Activated effector memory CD4-positive, alpha-beta T cell treated with anti-CD3 and anti-CD28 coated beads, Interleukin-2, amount 50 U/mL, for 16 hours (primary cell): ENCODE results near the gene IL26.
A peak's percentile ranks its signal among the peaks of the same experiment; 100 is the strongest.

Experiments used
- DNase-seq: peaks from one replicate; pipeline ENCODE4 v3.0.0-alpha.2; 2020

The IL26 gene, protein sequence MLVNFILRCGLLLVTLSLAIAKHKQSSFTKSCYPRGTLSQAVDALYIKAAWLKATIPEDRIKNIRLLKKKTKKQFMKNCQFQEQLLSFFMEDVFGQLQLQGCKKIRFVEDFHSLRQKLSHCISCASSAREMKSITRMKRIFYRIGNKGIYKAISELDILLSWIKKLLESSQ

DNA sequence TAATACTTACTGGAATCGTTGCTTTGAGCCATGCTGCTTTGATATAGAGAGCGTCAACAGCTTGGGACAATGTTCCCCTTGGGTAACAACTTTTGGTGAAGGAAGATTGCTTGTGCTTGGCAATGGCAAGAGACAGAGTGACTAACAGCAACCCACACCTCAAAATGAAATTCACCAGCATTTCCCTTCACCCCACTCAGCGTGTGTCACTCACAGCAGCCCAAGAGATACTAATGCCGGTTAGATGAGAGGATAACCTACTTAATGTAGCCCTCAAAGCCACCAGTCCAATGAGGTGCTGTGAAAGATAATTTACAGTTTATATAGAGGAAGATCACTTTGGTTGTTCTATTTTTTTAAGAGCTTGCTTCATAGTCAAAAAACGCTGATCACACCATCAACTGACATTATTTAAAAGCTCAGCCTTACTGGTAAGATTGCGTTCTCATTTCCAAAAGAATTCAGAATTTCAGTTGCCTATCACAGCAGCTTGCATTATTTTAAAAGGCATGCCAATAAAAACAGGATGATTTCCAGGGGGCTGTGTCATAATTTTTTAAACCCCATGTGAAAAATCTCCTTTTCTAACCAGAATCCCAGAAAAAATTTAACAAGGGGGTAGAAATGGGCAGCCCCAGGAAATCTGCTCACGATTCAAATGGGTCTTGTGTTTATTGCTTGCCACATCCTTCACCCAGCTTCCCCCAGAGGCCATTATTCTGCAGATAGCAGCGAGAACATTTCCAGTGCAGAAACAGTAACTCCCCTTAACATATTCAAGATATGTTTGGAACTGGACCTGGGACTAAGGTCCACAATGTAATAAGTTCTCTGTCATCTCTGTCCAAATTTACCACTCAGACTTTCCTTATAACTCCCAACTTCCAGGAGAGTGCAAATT lies at the start of gene IL26:
IL26 (minus strand) TSS at position 235 of the 901 bp plus-strand sequence; CDS start at position 181, 54 bp downstream.
- DNase-seq: peak; percentile 65

DNA sequence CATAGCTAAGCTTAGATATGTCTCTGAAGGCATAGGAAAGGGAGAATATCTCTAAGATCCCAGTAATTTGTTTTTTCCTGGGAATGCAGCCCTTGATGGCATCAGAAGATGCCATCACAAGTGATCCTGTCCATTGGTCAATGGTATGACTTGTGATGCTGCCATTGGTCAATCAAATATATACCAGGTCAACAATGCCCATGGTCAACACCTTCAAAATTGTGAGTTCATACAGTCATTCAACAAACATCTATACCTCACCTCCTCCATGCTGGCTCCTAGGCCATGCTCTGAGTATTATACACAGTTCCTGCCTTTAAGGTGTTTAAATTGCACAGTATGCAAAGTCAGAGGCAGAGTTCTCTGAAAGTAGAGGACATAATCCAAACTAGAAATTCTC lies 47.1 kb upstream of the IL26 start:
- DNase-seq: no peak

DNA sequence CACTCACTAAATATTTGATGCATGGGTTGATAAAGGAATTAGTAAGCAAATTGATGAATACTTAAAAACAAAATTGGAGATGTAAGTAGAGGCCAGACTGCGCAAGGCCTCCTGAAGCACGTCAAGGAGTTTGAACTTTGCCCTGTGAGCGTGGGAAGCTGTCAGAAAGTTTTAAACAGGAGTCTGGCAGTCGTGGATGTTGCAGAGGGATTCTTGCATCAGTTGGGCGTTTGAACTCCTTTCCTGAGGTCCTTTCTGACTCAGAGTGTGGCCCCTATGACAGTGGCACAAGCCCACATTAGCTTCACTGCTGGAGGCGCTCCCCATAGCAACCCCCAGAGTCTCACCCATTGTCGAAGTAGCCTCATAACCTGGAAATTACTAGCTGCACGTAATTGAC lies 45.7 kb upstream of the IL26 start:
- DNase-seq: no peak

DNA sequence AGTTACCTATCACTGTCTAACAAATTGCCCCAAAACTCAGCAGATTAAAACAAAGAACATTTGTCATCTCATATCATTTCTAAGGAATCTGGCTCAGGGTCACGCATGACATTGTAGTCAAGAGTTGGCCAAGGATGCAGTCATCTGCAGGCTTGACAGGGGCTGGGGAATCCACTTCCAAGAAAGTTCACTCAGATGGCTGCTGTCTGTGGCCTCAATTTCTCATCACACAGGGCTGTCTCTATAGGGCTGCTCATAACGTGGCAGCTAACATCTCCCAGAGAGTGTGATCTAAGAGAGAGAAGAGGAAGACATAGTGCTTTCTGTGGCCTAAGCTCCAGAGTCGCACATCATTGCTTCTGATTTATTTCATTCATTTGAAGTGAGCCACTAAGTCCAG lies 44.7 kb upstream of the IL26 start:
- no peak for DNase-seq

DNA sequence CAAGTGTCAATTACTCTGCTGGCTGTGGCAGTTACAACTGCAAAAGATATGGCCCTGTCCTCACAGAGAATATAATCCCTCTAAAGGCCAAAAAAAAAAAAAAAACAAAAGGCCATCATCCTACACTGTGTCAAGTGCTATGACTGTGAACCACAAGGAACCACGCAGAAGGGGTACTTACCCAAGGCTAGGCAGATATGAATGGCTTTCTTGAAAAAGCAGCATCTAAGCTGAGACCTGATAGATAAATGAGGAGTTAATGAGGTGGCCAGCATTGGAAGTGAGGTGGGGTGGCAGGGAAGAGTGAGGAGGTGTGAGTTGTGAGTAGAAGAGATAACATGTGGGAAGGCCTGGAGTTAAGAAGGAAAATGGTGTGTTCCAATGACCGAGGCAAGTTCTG lies 44.2 kb upstream of the IL26 start:
- DNase-seq: no peak

DNA sequence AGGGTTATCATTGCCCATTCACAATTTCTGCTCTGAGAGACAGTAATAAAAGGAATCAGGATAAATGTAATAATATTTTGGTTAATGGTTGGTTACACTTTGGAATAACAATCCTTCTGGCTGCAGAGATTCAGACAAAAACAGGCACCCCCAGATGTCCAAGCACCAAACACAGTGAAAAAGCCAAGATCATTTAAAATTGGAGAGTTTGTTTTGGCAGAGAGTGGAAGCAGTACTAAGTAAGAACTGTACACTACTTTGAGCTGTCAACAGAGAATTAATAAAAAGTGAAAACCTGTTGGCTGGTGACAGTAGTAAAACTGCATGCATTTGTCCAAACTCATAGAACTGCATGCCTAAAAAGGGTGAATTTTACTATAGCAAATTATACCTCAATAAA lies 43.4 kb upstream of the IL26 start:
- no peak for DNase-seq

DNA sequence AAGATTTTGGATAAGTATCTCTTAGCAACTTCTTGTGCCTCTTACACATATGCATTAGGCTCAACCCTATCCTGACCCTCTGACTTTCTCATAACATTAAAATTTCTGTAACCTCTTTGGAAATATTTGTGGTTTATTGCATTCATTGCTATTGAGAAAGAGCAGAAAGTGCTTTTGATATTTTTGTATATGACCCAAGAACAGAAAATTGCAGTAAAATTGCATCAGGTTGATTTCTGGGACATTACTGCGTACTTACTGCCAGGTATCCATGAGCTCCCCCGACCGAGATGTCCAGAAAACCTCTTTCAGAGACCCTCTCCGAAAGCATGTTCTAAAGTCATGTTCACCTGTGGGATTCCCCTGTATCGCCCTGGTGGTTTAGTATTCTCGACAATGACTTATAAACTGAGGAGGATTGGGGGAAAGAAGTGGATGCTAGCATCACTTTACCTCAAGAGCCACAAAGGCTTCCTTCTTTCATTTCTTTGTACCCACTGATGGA lies 42.3 kb upstream of the IL26 start:
- DNase-seq: no peak

DNA sequence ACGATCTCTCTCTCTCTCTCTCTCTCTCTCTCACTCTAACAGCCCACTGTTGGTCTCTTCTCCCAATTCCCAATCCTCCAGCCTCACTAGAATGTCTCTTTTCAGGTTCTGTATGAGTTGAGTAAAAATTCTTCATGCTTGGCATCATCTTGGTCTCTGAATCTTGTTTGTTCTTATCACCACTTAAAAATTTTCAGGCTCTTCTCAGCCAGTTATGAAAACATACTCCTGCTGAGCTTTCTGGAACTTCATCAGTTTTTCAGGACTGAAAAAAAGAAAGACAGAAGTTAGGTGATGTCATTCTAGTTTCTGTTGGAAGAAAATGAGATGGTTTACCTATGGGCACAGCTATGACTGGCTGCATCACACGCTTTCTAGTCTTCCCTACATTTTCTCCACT lies 39.2 kb upstream of the IL26 start:
- DNase-seq: no peak

DNA sequence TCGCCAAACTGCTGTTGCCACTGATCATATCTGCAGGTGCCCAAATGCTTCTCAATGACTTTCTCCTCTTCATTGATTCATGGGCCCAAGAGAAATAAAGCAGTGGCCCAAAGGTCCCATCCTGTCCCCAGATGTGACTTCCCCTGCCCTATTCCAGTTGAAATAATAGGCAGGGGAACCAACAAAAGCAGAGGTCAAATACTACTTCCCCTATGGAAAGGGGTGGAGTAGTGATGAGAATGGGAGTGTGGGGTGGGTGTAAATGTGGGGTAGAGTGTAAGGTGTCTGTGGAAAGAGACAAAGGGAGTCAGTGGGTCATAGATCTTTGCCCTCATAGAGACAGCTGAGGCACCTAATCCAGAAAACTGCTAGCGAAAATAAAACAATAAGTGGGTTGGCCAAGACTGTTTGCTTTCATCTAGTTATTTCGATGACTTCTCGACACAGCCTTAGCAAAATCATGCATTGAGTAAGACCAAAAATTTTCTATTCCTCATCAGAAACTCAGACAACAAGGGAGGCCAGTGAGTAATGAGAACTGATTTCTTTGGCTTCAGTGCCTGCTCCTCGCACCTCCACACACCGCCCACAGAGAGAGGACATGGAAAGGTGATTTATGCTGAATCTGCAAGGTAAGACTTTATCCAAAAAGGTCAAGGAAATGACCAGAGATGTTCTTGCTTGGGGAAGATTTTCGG lies 38.7 kb upstream of the IL26 start:
- no peak for DNase-seq

DNA sequence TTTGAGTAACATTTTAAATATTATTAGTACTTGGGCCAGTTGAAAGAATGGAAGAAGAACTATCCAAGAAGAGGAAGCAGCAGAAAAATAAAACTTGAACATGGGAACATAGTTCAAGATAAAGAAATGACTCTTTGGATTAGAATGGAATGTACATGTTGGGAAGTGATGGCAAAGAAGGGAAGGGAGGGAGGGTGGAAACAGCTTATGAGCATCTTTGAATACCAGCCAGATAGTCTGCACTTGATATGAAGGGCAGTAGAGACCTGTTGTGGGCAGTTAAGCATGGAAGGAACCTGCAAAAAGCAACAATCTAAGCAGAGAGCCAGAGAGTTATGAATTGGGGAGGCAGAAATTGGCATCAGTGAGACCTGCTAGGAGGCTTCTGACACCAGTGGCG lies 37.8 kb upstream of the IL26 start:
- no peak for DNase-seq

DNA sequence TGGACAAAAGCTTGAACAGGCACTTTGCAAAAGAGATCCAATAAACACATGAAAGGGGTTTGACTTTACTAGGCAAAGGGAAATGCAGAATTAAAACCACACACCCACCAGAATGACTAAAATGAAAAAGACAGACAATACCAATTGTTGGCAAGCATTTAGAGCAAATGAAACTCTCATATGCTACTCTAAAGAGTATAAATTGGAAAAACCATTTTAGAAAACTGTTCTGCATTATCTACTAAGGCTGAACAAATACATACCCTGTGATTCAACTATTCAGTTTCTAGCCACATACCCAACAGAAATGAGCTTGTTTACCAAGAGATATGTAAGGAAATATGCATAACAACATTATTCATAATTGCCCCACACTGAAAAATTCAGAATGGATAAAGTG lies 36.3 kb upstream of the IL26 start:
- DNase-seq: no peak

DNA sequence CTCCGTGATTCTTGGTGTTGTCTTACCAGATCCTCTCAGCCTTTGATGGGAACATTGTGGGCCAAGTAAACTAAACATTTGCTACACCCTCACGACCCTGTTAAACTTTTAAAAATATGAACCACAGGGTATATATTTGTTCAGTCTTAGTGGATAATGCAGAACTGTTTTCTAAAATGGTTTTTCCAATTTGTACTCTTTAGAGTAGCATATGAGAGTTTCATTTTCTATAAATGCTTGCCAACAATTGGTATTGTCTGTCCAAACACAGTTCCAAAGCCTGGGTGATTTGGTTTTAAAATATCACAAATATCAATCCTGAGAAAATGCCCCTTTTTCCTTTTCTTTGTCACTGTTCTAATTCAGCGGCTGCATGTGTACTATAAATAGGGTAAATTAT lies 34.5 kb upstream of the IL26 start:
- DNase-seq: no peak

DNA sequence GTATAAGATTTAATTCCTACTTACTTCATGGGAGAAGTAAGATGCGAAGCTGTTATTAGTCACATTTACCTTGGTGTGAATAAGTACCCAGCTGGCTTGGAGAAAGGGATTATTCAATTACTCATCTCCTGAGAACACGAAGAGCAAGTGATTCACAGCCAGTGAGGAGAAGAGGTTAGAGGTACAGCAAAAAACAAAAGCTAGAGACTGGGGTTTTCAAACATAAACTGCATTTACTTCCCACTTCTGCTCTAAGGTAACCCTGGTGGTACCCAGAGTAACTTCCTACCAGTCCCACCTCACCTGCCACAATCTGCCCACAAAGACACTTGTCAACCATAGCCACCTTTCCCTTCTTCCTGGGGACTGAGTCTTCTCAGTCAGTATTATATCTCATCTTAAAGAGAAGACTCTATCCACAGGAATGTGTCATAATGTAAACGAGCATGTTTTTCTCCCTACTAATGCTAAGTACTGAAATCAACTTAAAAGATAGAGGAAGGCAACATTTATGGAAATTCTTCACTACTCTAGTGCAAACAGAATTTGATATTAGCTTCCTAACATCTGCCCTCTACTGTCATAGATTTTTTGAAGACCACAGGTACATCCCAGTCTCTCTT lies 33.8 kb upstream of the IL26 start:
- no peak for DNase-seq

DNA sequence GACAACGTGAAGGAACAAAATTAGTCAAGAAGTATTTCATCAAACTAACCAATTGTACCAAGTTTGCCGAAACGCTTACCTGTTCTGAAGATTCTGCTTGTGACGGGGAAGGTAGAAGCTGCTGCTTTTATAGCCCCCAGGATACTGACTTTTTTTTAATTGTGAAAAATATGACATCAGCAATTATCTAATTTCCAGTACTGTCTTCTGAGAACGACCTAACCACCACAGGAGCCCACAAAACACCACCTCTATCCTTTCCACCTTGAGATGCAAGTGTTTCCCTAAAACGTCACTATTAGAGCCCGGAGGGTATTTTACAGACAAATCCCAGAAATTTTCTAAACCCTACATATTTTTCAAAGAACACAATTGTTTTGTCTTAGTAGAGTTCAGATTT lies 27.9 kb upstream of the IL26 start, which contains the start of gene IL22:
IL22 (minus strand) TSS at position 101 of the 400 bp plus-strand sequence. CDS start 156 bp downstream, outside the sequence.
- no peak for DNase-seq

DNA sequence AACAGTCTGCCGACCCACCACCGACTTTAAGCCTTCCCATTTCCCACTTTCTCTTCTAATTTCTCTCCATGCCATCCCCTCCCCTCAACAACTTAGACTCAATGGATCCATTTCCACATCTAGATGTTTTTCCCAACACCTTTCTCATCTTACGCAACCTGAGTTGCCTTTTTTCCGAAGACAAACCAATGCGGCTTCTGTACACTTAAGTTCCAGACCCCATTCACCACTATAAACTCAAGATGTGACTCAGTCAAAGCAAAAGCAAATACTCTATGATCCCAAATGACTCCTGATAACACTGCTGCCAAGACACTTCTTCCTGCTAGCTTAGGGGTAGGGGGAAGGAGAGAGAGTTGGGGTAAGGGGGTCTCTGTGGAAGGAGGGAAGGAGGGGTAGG lies 26.5 kb upstream of the IL26 start:
- DNase-seq: no peak

DNA sequence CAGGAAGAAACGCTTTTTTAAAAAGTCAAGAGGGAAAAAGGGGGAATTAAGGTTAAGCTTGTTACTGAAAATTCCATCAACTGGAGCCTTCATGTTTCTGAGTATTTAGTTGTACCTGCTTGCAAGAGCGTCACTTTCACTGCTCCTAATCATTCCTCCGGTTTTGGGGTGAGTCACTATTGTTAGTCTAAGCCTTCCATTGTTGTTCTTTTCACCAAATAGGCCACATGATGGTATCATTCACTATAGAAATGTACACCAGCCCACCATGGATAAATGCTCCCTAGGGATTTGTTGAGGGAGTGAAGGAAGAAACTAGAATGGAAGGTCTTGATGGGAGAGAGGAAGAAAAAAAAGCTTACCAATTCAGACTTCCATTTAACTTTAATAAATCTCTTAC lies 24.8 kb upstream of the IL26 start:
- DNase-seq: no peak

DNA sequence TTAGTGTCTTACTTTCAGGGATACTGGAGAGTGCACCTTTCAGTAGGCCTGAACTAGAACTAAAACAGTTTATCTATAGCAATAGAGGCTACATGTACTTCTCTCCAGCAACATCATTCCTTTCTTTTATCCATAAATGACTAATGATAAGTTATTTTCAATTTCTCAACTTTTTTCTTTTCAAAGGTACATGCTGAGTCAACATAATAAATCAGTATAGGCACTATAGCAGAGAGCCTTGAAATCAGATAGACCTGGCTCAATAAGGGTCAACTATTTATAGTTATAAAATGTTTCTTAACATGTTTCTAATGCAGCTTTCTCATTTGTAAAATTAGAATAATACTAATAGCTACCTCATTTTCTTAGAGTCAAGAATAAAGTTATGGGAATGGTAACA lies 22.2 kb upstream of the IL26 start:
- DNase-seq: no peak

DNA sequence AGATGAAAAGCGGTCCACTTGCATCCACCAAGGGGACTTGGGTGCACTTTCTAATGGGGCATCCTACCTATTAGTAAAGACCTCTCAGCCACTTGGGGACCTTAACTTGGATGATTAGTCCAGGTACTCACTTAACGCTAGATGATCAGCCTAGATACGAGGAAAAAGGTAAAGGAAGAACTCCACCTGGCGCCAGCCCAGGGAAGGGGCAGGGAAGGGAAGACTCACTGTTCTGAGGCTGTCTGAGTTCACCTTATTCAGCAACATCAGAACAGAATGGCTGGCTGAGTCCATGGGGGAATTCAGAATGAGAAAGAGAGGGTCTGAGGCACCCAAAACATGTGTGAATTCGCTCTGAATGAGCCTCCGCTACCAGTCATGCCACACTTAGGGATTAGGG lies 20.7 kb upstream of the IL26 start:
- DNase-seq: no peak

DNA sequence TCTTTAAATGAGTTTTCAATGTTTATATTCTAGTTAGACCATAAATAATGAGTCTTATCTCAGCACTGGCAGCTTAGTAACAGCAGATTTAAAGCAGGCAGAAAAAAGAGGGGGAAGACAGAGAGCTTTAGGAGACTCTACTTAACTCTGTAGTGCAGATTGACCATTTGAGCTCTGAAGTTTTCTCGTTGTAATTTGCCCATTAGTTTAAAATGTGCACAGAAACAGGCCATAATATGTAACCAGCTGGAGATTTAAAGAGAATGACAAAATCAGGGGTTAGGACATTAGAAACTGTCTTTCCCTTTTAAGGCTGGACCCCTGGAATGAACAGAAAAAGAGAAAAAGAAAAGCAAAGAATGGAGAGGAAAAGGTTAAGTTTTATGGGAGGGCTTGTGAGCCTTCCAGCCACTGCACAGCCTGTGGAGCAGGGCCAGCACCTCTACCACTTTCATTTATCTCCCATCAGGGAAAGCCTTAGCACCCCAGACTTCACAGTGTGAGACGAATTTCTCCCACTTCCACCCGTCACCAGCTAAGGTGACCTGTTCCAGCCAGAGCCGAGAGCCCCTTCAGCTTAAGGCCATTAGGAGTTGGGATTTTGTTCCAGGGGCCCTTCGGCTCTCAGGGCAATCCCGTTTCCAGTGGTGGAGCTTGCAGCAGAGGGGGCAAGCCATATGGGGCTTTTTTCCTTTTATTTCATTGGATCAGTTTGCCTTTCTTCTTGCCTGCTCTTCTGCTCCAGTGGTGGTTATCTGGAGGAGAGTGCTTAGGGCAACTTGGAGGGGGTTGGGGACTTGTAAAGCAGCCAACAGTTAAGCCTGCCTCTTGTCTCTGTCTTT lies 19.8 kb upstream of the IL26 start:
- no peak for DNase-seq

DNA sequence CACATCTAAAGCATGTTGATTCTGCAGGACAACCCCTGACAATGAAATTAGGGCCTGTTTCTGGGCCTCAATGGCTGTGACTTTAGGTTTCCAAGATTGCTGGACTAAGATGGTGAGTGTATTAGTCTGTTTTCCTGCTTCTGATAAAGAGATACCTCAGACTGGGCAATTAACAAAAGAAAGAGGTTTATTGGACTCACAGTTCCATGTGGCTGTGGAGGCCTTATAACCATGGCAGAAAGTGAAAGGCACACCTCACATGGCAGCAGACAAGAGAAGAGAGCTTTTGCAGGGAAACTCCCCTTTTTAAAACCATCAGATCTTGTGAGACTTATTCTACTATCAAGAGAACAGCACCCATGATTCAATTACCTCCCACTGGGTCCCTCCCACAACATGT lies 17.2 kb upstream of the IL26 start:
- DNase-seq: no peak

DNA sequence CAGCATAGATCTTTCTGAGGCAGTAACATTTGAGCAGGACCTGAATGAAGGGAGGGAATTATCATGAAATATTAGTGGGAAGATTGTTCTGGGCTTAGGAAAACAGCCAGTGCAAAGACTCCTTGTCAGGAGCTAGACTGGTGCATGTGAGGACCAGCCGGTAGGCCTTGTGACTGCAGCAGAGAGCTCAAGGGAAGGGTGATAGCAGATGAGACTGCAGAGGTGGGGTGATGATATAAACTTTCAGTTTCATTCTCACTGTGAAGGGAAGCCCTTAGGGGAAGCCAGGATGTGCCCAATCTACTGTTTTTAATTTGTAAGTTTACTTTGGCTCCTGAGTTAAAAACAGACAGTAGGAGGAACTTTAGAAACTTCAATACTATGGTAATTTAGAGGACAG lies 15.4 kb upstream of the IL26 start:
- DNase-seq: peak; percentile 78

DNA sequence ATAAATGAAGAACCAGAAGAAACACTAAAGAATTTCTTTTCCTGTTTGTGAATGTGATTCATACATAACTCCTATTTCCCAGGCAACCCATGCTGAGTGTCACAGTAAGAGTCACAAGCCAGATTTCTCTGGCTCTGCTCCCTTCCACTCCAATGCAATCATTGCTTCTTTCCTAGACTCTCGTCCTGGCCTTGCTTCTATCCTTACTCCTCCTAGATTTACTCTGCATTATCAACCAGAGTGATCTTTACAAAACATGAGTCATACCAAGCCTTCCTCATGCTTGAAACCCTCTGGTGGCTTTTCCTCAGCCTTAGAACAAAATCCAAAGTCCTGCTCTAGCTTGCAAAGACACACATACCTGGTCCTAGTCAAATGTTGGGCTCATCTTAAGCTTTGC lies 14.5 kb upstream of the IL26 start:
- DNase-seq: no peak
